IPS-20b (cell line): ENCODE data around the gene ETS2.

Source experiments
- H3K27ac ChIP-seq: one replicate; pipeline ENCODE4 v1.5.1; 2013; ENCODE audit warnings: low read length
- H3K27me3 ChIP-seq: 2 replicates; pipeline ENCODE4 v1.6.1; 2013; ENCODE audit warnings: mild to moderate bottlenecking, low read length, inconsistent platforms; ENCODE audit not compliant: insufficient read depth
- H3K36me3 ChIP-seq: 2 replicates; pipeline ENCODE4 v1.6.1; 2013; ENCODE audit warnings: low read depth, mild to moderate bottlenecking, inconsistent platforms, low read length, moderate library complexity; ENCODE audit not compliant: insufficient read depth
- H3K4me1 ChIP-seq: 2 replicates; pipeline ENCODE4 v1.6.1; 2013; ENCODE audit warnings: mild to moderate bottlenecking, control low read depth, inconsistent platforms, low read length, moderate library complexity; ENCODE audit not compliant: insufficient read depth
- H3K4me3 ChIP-seq: 2 replicates; pipeline ENCODE4 v1.5.1; 2013; ENCODE audit warnings: mild to moderate bottlenecking, low read length, inconsistent platforms
- H3K9ac ChIP-seq: 2 replicates; pipeline ENCODE4 v1.6.1; 2013; ENCODE audit warnings: low read depth, mild to moderate bottlenecking, inconsistent platforms, low read length, moderate library complexity
- H3K9me3 ChIP-seq: 2 replicates; pipeline ENCODE4 v1.6.1; 2013; ENCODE audit warnings: mild to moderate bottlenecking, low read depth, low read length, inconsistent platforms; ENCODE audit not compliant: insufficient read depth

The ETS2 gene

GRCh38 chr21:38795475-38795874 lies 10.3 kb upstream of the ETS2 start:
- no peak overlapping the region for H3K27ac ChIP-seq
- H3K27me3 ChIP-seq: no peaks in the 10 kb centered on the region
- H3K4me3 ChIP-seq: no peak overlapping the region
- no peaks in the 10 kb centered on the region for H3K9me3 ChIP-seq
- H3K36me3 ChIP-seq: no peaks in the 10 kb centered on the region
- H3K9ac ChIP-seq: no peak overlapping the region
- H3K4me1 ChIP-seq: no peaks in the 10 kb centered on the region

DNA sequence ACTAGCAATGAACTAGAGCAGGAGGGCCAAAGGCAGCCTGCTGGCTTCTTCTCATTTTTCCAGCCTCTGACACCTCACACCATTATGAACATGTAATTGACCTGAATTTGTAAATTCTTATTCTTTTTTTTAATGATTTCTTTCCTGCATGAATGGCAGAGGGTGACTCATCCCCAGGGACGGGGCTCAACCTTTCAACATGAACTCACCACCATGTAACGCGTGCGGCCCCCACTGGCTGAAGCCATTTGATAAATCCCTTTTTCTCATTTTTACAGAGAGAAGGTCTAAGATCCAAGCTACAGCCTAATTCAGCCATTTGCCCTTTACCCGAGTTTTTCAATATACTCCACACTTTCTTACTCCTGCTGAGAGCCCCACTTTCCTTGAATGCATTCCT lies 9.3 kb upstream of the ETS2 start:
- Histone ChIP-seq H3K36me3 (no peaks in the 10 kb centered on the region), H3K9me3 (no peaks in the 10 kb centered on the region), H3K9ac (no peak overlapping the region), H3K27me3 (no peaks in the 10 kb centered on the region), H3K4me3 (no peak overlapping the region), H3K4me1 (no peaks in the 10 kb centered on the region), H3K27ac (no peak overlapping the region)

DNA sequence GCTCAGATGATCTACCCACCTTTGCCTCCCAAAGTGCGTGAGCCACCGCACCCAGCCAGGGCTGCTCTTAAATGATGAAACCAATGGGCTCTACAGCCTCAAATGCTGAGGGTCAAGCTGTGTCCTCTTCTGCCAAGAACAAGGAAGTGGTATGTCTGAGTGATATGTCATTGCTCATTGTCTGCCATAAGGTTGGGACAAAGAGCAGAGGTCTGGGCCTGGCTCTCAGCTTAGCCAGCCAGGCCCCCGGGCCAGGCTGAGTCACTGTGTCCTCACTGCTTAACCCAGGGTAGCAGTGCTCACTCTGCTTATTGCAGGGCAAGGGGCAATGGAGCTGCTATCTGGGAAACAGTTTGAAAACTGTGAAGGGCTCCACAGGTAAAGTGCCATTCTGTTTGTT lies 8.3 kb upstream of the ETS2 start:
- Histone ChIP-seq H3K9ac (no peak overlapping the region), H3K36me3 (no peaks in the 10 kb centered on the region), H3K9me3 (no peaks in the 10 kb centered on the region), H3K4me1 (no peaks in the 10 kb centered on the region), H3K27me3 (no peaks in the 10 kb centered on the region), H3K4me3 (no peak overlapping the region), H3K27ac (no peak overlapping the region)

DNA sequence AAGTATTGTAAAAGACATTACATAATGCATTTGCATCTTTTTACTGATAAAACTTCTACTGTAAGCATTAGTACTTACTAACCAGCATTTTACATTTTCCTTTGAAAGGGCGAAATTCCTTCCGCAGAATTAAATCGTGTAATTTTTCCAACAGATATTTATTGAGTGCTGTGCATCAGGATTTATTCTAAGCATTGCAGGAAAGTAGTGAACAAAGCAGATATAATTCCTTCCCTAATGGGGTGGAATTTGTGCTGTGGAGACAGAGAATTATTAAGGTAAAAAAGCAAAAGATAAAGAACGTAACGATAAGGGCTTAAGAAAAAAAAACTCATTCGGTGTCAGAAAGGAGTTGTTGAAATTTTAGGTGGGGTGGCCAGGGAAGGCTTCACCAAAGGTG lies 7.6 kb upstream of the ETS2 start:
- H3K36me3 ChIP-seq: no peaks in the 10 kb centered on the region
- no peaks in the 10 kb centered on the region for H3K4me1 ChIP-seq
- no peak overlapping the region for H3K27ac ChIP-seq
- H3K9me3 ChIP-seq: no peaks in the 10 kb centered on the region
- no peak overlapping the region for H3K4me3 ChIP-seq
- no peaks in the 10 kb centered on the region for H3K27me3 ChIP-seq
- no peak overlapping the region for H3K9ac ChIP-seq

DNA sequence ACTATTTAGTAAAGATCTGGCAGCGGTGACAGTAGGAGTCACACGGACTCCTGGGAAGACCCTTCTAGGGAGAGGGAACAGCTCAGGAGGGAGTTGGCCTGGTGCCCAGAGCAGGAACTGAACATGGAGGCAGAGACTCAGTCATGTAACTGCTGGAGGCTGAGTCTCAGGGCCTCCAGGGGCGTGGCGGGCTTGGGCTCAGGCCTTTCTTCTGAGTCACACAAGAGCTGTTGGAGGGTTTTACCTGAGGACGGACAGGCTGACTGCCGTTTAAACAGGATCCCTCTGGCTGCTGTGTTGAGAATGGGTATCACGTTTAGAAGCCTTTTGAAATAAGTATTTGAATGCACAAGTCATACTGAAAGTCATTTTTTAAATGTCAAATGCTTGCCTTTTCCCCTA lies 7.2 kb upstream of the ETS2 start:
- H3K36me3 ChIP-seq: no peaks in the 10 kb centered on the region
- H3K9me3 ChIP-seq: no peaks in the 10 kb centered on the region
- H3K27ac ChIP-seq: no peak overlapping the region
- no peaks in the 10 kb centered on the region for H3K27me3 ChIP-seq
- no peak overlapping the region for H3K9ac ChIP-seq
- no peaks in the 10 kb centered on the region for H3K4me1 ChIP-seq
- H3K4me3 ChIP-seq: no peak overlapping the region

- no peak overlapping the region for H3K4me3 ChIP-seq
- no peaks in the 10 kb centered on the region for H3K9me3 ChIP-seq
- no peaks in the 10 kb centered on the region for H3K36me3 ChIP-seq
- H3K27ac ChIP-seq: no peak overlapping the region
- peaks cover 16% of the 10 kb centered on the region for H3K27me3 ChIP-seq
- H3K4me1 ChIP-seq: no peaks in the 10 kb centered on the region; the same call in 1 of the 2 replicates
- H3K9ac ChIP-seq: no peak overlapping the region
Measured at GRCh38 chr21:38800046-38800758, 5.5 kb upstream of the ETS2 start.

- H3K9me3 ChIP-seq: no peaks in the 10 kb centered on the region
- H3K27me3 ChIP-seq: peaks cover 17% of the 10 kb centered on the region
- H3K36me3 ChIP-seq: no peaks in the 10 kb centered on the region
- H3K27ac ChIP-seq: no peak overlapping the region
- H3K4me1 ChIP-seq: no peaks in the 10 kb centered on the region; the same call in 1 of the 2 replicates
- H3K9ac ChIP-seq: no peak overlapping the region
- no peak overlapping the region for H3K4me3 ChIP-seq
Measured at GRCh38 chr21:38800924-38801744, 4.6 kb upstream of the ETS2 start.

- Histone ChIP-seq H3K9me3 (no peaks in the 10 kb centered on the region), H3K9ac (no peak overlapping the region), H3K4me3 (no peak overlapping the region), H3K27ac (no peak overlapping the region), H3K4me1 (no peaks in the 10 kb centered on the region; the same call in 1 of the 2 replicates), H3K27me3 (peaks cover 17% of the 10 kb centered on the region), H3K36me3 (no peaks in the 10 kb centered on the region)
Measured at GRCh38 chr21:38802050-38803026, 3.4 kb upstream of the ETS2 start.

DNA sequence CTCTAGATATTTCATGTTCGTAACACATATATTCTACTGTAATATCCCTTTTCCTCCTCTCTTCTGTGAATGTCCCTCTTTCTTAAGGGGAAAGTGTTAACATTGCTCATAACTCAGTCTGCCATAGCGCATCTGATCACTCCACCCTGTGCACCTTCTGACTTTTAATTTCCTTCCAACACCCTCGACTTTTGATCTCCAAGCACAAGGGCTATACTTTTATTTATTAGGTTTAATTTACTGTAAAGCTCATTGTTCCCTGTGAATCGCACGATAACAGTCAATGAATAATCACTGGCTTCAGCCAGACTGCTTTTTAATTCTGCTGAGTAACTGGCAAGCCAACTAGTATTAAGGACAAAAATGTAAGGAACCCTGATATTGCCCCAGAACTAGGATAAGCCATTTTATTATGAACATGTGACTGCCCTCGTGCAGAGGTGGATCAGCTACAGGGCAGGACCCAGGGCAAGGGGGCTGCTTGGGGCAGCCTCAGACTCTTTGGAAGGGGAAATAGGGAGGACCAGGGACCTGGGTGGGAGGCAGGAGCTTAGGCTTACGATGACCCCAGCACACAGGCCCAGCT lies 2.6 kb upstream of the ETS2 start:
- Histone ChIP-seq H3K9ac (no peak overlapping the region), H3K27ac (no peak overlapping the region), H3K36me3 (no peaks in the 10 kb centered on the region), H3K4me1 (peaks cover 8% of the 10 kb centered on the region; the same call in 1 of the 2 replicates), H3K9me3 (no peaks in the 10 kb centered on the region), H3K27me3 (peaks cover 17% of the 10 kb centered on the region), H3K4me3 (no peak overlapping the region)

- peaks cover 15% of the 10 kb centered on the region for H3K4me1 ChIP-seq
- H3K27me3 ChIP-seq: peaks cover 17% of the 10 kb centered on the region
- peak overlapping the region; percentile 90; the same call in 1 of the 2 replicates for H3K4me3 ChIP-seq
- H3K9me3 ChIP-seq: no peaks in the 10 kb centered on the region
- H3K27ac ChIP-seq: no peak overlapping the region
- no peak overlapping the region for H3K9ac ChIP-seq
- H3K36me3 ChIP-seq: no peaks in the 10 kb centered on the region
Measured at GRCh38 chr21:38804030-38804788, 1.5 kb upstream of the ETS2 start.
